ENCODE measurements around the gene PDLIM3.

DNA sequence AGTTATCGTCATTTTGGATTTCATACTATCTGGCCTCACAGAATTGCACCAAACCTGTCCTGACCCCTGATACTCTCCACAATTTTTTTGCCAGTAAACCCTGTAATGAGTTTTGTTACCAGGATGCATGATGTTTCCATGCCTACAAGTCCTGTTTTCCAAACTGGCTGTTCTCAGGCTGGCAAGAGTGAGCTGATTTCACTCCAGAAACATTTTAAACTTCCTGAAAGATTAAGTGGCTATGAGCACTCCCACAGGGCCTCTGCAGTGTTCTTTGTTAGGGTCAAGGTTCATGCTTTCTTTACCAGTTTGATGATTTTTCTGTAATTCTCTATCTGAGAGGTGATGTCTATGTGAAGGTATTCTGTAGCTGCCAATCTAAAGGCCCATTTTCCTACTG is 31.7 kb upstream of the PDLIM3 start:
- TF ChIP-seq EZH2 (IDR thresholded peaks at IDR 0.05) = no peak
- TF ChIP-seq, protein P1, sequence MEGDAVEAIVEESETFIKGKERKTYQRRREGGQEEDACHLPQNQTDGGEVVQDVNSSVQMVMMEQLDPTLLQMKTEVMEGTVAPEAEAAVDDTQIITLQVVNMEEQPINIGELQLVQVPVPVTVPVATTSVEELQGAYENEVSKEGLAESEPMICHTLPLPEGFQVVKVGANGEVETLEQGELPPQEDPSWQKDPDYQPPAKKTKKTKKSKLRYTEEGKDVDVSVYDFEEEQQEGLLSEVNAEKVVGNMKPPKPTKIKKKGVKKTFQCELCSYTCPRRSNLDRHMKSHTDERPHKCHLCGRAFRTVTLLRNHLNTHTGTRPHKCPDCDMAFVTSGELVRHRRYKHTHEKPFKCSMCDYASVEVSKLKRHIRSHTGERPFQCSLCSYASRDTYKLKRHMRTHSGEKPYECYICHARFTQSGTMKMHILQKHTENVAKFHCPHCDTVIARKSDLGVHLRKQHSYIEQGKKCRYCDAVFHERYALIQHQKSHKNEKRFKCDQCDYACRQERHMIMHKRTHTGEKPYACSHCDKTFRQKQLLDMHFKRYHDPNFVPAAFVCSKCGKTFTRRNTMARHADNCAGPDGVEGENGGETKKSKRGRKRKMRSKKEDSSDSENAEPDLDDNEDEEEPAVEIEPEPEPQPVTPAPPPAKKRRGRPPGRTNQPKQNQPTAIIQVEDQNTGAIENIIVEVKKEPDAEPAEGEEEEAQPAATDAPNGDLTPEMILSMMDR (IDR thresholded peaks at IDR 0.05) = no peak
